Hepatocyte (in vitro differentiated cells): Measurements from ENCODE around the gene PCYT1A.

Source experiments
- EZH2 ChIP-seq: fragments of 200-600 bp; sonication (generic); IDR thresholded peaks from 2 replicates; pipeline ENCODE4 v1.6.1; 2016; ENCODE audit warnings: antibody characterized with exemption, mild to moderate bottlenecking, borderline replicate concordance
- EZH2phosphoT487 ChIP-seq: fragments of 200-600 bp; sonication (generic); IDR thresholded peaks from one replicate; pipeline ENCODE4 v1.6.1; 2018; ENCODE audit warnings: antibody characterized with exemption, mild to moderate bottlenecking, low read depth, moderate library complexity; ENCODE audit not compliant: unreplicated experiment, severe bottlenecking

GRCh38 chr3:196332168-196332567 is 44.6 kb upstream of the PCYT1A start:
- TF ChIP-seq EZH2phosphoT487 (no peak), EZH2 (no peak)
